Caco-2 (cell line): ENCODE measurements around the gene SNAPC4. TPM values are rescaled to one million over a fixed set of nuclear protein-coding genes. Genes with fewer than 3 reads are reported as not detected.

ENCODE experiments used
- BruUV-seq: library from RNA; stranded (reverse); fragments of 400-500 nt; replicated peaks from 2 replicates; lab custom pipeline; 2021; lab: Mats Ljungman, UMichigan
- CTCF ChIA-PET: fragments of 300-600 bp; sonication (Branson Sonifier 250); formaldehyde crosslinking; loops from one replicate; lab custom pipeline; 2022; ENCODE audit warnings: antibody characterized with exemption; lab: Charles Lee
- POLR2A ChIA-PET: fragments of 300-600 bp; sonication (Branson Sonifier 250); formaldehyde crosslinking; loops from one replicate; lab custom pipeline; 2022; ENCODE audit warnings: antibody characterized with exemption; lab: Charles Lee
- DNase-seq, 2 experiments: peaks; one replicate each; pipeline versions ENCODE4 v3.0.0 to v3.0.0-alpha.2; 2020 to 2022
- H3K27me3 ChIP-seq: replicated peaks from 2 replicates; pipeline ENCODE4 v1.6.0; 2011; ENCODE audit warnings: low read length; ENCODE audit not compliant: control insufficient read depth, insufficient read depth
- H3K36me3 ChIP-seq: 2 replicates; pipeline ENCODE4 v1.5.1; 2011; ENCODE audit warnings: low read length; ENCODE audit not compliant: control insufficient read depth, insufficient read depth
- H3K4me1 ChIP-seq: fragments of 250-450 bp; sonication (Bioruptor Pico); 2 replicates; pipeline ENCODE4 v1.5.1; 2020; ENCODE audit warnings: mild to moderate bottlenecking
- H3K4me3 ChIP-seq: 2 replicates; pipeline ENCODE4 v1.5.1; 2011; ENCODE audit warnings: low read depth, mild to moderate bottlenecking, control low read depth, low read length
- H3K9me3 ChIP-seq: fragments of 250-450 bp; sonication (Bioruptor Pico); 2 replicates; pipeline ENCODE4 v1.5.1; 2020; ENCODE audit warnings: mild to moderate bottlenecking, moderate library complexity
- H3K27ac Mint-ChIP-seq: one replicate; pipeline ENCODE4 v1.8.0; 2022; ENCODE audit warnings: mixed read lengths; ENCODE audit not compliant: unreplicated experiment
- H3K27me3 Mint-ChIP-seq: one replicate; pipeline ENCODE4 v1.8.0; 2022; ENCODE audit warnings: mixed read lengths; ENCODE audit not compliant: insufficient read depth, unreplicated experiment
- H3K36me3 Mint-ChIP-seq: one replicate; pipeline ENCODE4 v1.8.0; 2022; ENCODE audit warnings: mild to moderate bottlenecking, mixed read lengths; ENCODE audit not compliant: insufficient read depth, unreplicated experiment
- H3K4me1 Mint-ChIP-seq: one replicate; pipeline ENCODE4 v1.8.0; 2022; ENCODE audit warnings: low read depth, mixed read lengths; ENCODE audit not compliant: unreplicated experiment
- H3K4me3 Mint-ChIP-seq: one replicate; pipeline ENCODE4 v1.8.0; 2022; ENCODE audit warnings: mild to moderate bottlenecking, moderate library complexity, mixed read lengths; ENCODE audit not compliant: unreplicated experiment
- H3K9me3 Mint-ChIP-seq: one replicate; pipeline ENCODE4 v1.8.0; 2022; ENCODE audit warnings: mixed read lengths; ENCODE audit not compliant: unreplicated experiment
- intact Hi-C: fragments of 100-400 bp; cut with micrococcal nuclease; formaldehyde crosslinking; loops from one replicate; pipeline ENCODE4 v1.10.0; 2022; ENCODE audit not compliant: unreplicated experiment
- total RNA-seq: library from RNA; stranded (reverse); gene quantifications from 2 replicates; pipeline ENCODE4 v1.2.3, GENCODE V29; 2022
- TF ChIP-seq, protein P1 (sequence below), 2 experiments: fragments of 200-600 bp in 1 of 2; IDR thresholded peaks; 1 replicate in 1 of 2; 2 replicates in 1 of 2; pipeline versions ENCODE4 v1.5.1 to v1.8.0; 2011 to 2022; ENCODE audit warnings: antibody characterized with exemption in 1 of 2, control low read depth in 1 of 2, inconsistent platforms in 1 of 2, low read depth in 1 of 2, low read length in 1 of 2, mild to moderate bottlenecking in 1 of 2, moderate library complexity in 1 of 2; ENCODE audit not compliant: insufficient read depth in 1 of 2, severe bottlenecking in 1 of 2, unreplicated experiment in 1 of 2

SNAPC4 gene
- total RNA-seq, 1 experiment from 2014 or later: 15.3 TPM

DNA sequence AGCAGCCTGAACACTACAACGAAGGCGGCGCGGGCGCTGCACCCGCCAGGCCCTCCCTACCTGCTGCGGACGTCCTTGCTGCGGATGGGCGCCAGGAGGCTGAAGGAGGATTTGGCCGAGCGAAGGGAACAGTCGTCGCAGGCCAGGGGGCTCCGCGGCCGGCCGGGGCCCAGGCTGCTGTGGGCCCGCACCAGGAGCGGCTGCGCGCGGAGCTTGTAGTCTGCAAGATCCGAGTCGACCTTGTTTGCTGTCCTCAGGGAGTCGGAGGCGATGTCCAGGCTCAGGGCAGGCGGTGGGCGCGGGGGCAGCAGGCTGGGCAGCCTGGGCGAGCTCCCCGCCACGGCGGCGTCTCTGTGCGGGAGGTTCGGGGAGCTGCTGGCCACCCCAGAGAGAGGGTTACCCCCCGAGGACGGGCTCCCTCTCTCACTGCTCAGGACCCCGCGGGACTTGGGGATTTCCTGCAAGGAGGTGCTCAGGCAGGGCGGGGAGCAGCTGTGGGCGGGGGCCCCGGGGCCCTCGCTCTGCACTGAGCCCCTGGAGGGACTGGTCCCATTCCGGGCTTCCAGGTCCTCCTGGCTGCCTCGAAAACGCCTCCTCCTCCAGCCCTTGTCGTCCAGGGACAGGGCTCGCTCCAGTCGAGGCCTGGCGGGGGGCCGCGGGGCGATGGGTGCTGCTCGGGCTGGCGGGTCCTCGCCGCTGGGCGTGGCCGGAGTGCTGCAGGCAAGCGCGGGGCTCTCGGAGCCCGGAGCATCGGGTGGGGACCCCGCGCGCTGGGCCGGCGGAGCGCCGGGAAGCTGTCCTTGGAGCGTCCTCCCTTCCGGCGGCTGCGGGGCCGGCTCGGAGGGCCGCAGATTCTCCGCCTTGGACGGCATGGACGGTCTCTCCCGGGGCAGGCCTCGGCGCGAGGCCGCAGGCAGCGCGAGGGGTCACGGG is 38.8 kb upstream of the SNAPC4 start:
- intact Hi-C loops: no loop called here
- ChIA-PET POLR2A (no interaction called here), CTCF (interaction anchor here (0.7 to 1.1 kb wide), 4 partner anchors 27 to 76 kb away, joined by 4 to 5 read pairs (median 4); partner anchors contain the start of gene DNLZ)
- no peaks in the 10 kb centered on the region for H3K9me3 ChIP-seq
- Mint-ChIP-seq H3K27me3 (no peaks in the 10 kb centered on the region), H3K4me3 (peak overlapping the region; percentile 78), H3K9me3 (no peaks in the 10 kb centered on the region), H3K4me1 (peaks cover 7% of the 10 kb centered on the region), H3K36me3 (peaks cover 41% of the 10 kb centered on the region), H3K27ac (peak overlapping the region; percentile 48)
- peak overlapping the region; percentile 96 for H3K4me3 ChIP-seq
- H3K36me3 ChIP-seq: 0 out of 2 replicates have a peak, but pooled peaks cover 1% of the 10 kb centered on the region
- TF ChIP-seq, protein P1, sequence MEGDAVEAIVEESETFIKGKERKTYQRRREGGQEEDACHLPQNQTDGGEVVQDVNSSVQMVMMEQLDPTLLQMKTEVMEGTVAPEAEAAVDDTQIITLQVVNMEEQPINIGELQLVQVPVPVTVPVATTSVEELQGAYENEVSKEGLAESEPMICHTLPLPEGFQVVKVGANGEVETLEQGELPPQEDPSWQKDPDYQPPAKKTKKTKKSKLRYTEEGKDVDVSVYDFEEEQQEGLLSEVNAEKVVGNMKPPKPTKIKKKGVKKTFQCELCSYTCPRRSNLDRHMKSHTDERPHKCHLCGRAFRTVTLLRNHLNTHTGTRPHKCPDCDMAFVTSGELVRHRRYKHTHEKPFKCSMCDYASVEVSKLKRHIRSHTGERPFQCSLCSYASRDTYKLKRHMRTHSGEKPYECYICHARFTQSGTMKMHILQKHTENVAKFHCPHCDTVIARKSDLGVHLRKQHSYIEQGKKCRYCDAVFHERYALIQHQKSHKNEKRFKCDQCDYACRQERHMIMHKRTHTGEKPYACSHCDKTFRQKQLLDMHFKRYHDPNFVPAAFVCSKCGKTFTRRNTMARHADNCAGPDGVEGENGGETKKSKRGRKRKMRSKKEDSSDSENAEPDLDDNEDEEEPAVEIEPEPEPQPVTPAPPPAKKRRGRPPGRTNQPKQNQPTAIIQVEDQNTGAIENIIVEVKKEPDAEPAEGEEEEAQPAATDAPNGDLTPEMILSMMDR (IDR thresholded peaks at IDR 0.05; ENCODE audit: insufficient read depth in 1 of 2, low read depth in 1 of 2, low read length in 1 of 2, severe bottlenecking in 1 of 2, unreplicated experiment in 1 of 2): no peak
- peak in 1 of 2 experiments; percentile 60 for DNase-seq
- no peaks in the 10 kb centered on the region for H3K27me3 ChIP-seq
- no TSS peak for BruUV-seq
- peaks cover 8% of the 10 kb centered on the region for H3K4me1 ChIP-seq

DNA sequence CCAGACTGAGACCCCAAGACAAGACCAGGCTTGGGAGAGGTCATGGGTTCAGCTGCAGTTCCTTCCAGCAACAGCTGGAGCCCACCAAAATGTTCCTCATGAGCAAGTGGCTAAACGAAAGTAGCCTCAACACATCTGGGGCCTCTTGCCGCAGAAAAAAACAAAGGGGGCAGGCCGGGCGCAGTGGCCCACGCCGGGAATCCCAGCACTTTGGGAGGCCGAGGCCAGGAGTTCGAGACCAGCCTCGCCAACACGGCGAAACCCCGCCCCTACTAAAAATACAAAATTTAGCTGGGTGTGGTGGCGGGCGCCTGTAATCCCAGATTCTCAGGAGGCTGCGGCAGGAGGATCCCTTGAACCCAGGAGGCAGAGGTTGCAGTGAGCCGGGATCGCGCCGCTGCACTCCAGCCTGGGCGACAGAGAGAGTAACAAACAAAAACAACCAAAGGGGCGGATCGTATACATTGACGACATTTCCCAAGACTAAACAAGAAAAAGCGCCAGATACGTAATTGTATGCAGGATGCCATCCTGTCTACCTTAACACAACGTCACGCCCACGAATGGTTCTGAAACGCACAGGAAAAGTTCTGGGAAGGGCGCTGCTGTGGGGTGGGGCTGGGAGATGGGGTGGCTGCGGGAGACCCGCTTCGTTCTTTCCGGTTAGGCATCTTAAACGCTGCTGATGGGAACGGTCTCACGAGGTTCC is 38.0 kb upstream of the SNAPC4 start:
- BruUV-seq: no TSS peak
- Mint-ChIP-seq H3K4me1 (peaks cover 7% of the 10 kb centered on the region), H3K27me3 (no peaks in the 10 kb centered on the region), H3K4me3 (peak overlapping the region; percentile 78), H3K27ac (peak overlapping the region; percentile 48), H3K36me3 (peaks cover 36% of the 10 kb centered on the region), H3K9me3 (no peaks in the 10 kb centered on the region)
- ChIA-PET CTCF (interaction anchor here (0.7 to 1.1 kb wide), 4 partner anchors 27 to 75 kb away, joined by 4 to 5 read pairs (median 4); partner anchors contain the start of gene DNLZ), POLR2A (no interaction called here)
- Histone ChIP-seq H3K4me1 (peaks cover 8% of the 10 kb centered on the region), H3K36me3 (0 out of 2 replicates have a peak, but pooled peaks cover 1% of the 10 kb centered on the region), H3K27me3 (no peaks in the 10 kb centered on the region), H3K4me3 (peak overlapping the region; percentile 96), H3K9me3 (no peaks in the 10 kb centered on the region)
- TF ChIP-seq, protein P1 (IDR thresholded peaks at IDR 0.05; ENCODE audit: insufficient read depth in 1 of 2, low read depth in 1 of 2, low read length in 1 of 2, severe bottlenecking in 1 of 2, unreplicated experiment in 1 of 2): no peak
- intact Hi-C loops: no loop called here
- DNase-seq: no peak

DNA sequence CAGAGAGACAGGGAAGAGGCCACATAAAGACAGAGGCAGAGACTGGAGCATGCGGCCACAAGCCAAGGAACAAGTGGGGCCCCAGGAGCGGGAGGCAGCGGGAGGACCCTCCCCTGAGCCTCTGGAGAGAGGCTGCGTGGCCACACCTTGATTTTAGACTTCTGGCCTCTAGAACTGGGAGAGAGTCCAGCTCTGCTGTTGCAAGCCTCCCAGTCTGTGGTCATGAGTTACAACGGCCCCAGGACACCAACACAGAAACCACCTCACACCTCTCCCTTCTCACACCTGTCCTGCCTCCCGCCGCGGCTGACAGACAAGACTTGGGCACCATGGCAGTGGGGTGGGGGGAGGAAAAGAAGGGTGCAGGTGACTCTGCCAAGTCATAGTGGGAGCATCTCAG is 37.5 kb upstream of the SNAPC4 start:
- no TSS peak for BruUV-seq
- DNase-seq: no peak
- H3K4me1 Mint-ChIP-seq: peaks cover 7% of the 10 kb centered on the region

More for the DNA sequence above, 37.5 kb upstream of the SNAPC4 start:
- no peaks in the 10 kb centered on the region for H3K27me3 ChIP-seq
- POLR2A ChIA-PET: no interaction called here
- H3K4me1 ChIP-seq: peaks cover 8% of the 10 kb centered on the region
- H3K9me3 ChIP-seq: no peaks in the 10 kb centered on the region
- TF ChIP-seq, protein P1 (IDR thresholded peaks at IDR 0.05; ENCODE audit: insufficient read depth in 1 of 2, low read depth in 1 of 2, low read length in 1 of 2, severe bottlenecking in 1 of 2, unreplicated experiment in 1 of 2): no peak
- intact Hi-C loops: no loop called here
- H3K4me3 ChIP-seq: no peak overlapping the region
- Mint-ChIP-seq H3K36me3 (peaks cover 36% of the 10 kb centered on the region), H3K27ac (no peak overlapping the region), H3K4me3 (peak overlapping the region; percentile 78), H3K27me3 (no peaks in the 10 kb centered on the region), H3K9me3 (no peaks in the 10 kb centered on the region)
- 0 out of 2 replicates have a peak, but pooled peaks cover 1% of the 10 kb centered on the region for H3K36me3 ChIP-seq
- CTCF ChIA-PET: no interaction called here
